Activated T-cell treated with anti-CD3 and anti-CD28 coated beads for 48 hours (primary cell): ENCODE data around the gene C16orf78.
"Not testable (repeated sequence)": the region's sequence is repeated elsewhere in the genome, so short reads cannot be mapped to it uniquely, and the experiment has no call there.

Experiments
- DNase-seq: peaks from one replicate; pipeline ENCODE4 v3.0.0-alpha.2; 2020; ENCODE audit warnings: low read depth

Gene C16orf78

GRCh38 chr16:49350265-49351095, 23.1 kb upstream of the C16orf78 start:
- DNase-seq, result peak; percentile 48

- no peak for DNase-seq
Observed at GRCh38 chr16:49351096-49351487, 22.5 kb upstream of the C16orf78 start.

- no peak for DNase-seq
Observed at GRCh38 chr16:49352892-49353291, 20.7 kb upstream of the C16orf78 start.

- no peak for DNase-seq
Observed at GRCh38 chr16:49353680-49354079, 19.9 kb upstream of the C16orf78 start.

GRCh38 chr16:49354101-49354500, 19.5 kb upstream of the C16orf78 start:
- DNase-seq, result no peak

- no peak for DNase-seq
Observed at GRCh38 chr16:49354991-49355390, 18.6 kb upstream of the C16orf78 start.

GRCh38 chr16:49355933-49356665, 17.5 kb upstream of the C16orf78 start:
- DNase-seq, result no peak

GRCh38 chr16:49356728-49357488, 16.7 kb upstream of the C16orf78 start:
- DNase-seq, result no peak

GRCh38 chr16:49359591-49359990, 14.0 kb upstream of the C16orf78 start:
- no peak for DNase-seq

- not testable (repeated sequence) for DNase-seq
Observed at GRCh38 chr16:49361731-49362130, 11.9 kb upstream of the C16orf78 start.

- DNase-seq, result no peak
Observed at GRCh38 chr16:49362230-49362629, 11.4 kb upstream of the C16orf78 start.

GRCh38 chr16:49365711-49366509, 7.7 kb upstream of the C16orf78 start:
- no peak for DNase-seq

GRCh38 chr16:49366669-49367068, 6.9 kb upstream of the C16orf78 start:
- no peak for DNase-seq

- no peak for DNase-seq
Observed at GRCh38 chr16:49369651-49370611, 3.7 kb upstream of the C16orf78 start.

GRCh38 chr16:49376206-49376605, 2.6 kb downstream of the C16orf78 start:
- DNase-seq, result no peak

GRCh38 chr16:49377196-49377755, 3.7 kb downstream of the C16orf78 start:
- DNase-seq, result no peak

GRCh38 chr16:49378238-49378637, 4.6 kb downstream of the C16orf78 start:
- no peak for DNase-seq

- DNase-seq, result no peak
Observed at GRCh38 chr16:49378816-49379215, 5.2 kb downstream of the C16orf78 start.

- no peak for DNase-seq
Observed at GRCh38 chr16:49382916-49383315, 9.3 kb downstream of the C16orf78 start.

GRCh38 chr16:49395021-49395420, 21.4 kb downstream of the C16orf78 start:
- no peak for DNase-seq
